ENCODE results near the gene ZNF837.

Gene ZNF837

DNA sequence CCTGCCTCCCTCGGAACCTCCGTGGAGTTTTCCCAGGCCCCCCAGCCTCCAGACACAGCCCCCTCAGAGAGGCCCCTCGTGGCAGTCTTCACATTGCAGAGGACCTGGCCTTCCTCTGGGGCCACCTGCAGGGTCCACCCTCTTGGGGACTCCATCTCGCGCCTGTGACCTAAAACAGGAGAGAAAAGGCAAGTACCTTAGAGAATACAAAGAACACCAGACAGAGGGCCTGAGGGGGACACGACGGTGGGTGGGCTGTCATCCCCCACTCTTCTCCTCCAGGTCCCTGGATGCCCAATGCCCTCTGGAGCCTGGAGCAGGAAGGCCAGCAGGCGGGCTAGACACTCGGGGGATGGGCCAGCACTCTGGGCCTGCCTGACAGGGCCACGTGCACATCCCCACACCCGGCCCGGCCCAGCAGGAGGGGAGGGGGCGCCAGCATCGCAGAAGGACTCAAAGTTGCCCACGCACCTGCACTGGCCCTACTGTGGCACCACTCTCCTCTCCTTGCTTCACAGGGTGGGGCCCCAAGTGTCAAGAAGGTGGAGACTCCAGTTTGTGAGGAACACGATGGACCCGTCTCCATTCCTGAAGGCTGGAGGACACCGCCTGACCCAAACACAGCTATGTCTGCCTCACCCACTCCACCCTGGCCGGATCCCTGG lies 23.2 kb downstream of the ZNF837 start:
- no peak overlapping the region for H3K4me3 ChIP-seq (ENCODE audit: control insufficient read depth, low read depth, low read length)
- DNase-seq (ENCODE audit: low read depth): no peak
- TF ChIP-seq, protein P1, sequence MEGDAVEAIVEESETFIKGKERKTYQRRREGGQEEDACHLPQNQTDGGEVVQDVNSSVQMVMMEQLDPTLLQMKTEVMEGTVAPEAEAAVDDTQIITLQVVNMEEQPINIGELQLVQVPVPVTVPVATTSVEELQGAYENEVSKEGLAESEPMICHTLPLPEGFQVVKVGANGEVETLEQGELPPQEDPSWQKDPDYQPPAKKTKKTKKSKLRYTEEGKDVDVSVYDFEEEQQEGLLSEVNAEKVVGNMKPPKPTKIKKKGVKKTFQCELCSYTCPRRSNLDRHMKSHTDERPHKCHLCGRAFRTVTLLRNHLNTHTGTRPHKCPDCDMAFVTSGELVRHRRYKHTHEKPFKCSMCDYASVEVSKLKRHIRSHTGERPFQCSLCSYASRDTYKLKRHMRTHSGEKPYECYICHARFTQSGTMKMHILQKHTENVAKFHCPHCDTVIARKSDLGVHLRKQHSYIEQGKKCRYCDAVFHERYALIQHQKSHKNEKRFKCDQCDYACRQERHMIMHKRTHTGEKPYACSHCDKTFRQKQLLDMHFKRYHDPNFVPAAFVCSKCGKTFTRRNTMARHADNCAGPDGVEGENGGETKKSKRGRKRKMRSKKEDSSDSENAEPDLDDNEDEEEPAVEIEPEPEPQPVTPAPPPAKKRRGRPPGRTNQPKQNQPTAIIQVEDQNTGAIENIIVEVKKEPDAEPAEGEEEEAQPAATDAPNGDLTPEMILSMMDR (conservative IDR thresholded peaks at IDR 0.05; ENCODE audit: control insufficient read depth, insufficient read depth, low read depth, low read length): no peak

DNA sequence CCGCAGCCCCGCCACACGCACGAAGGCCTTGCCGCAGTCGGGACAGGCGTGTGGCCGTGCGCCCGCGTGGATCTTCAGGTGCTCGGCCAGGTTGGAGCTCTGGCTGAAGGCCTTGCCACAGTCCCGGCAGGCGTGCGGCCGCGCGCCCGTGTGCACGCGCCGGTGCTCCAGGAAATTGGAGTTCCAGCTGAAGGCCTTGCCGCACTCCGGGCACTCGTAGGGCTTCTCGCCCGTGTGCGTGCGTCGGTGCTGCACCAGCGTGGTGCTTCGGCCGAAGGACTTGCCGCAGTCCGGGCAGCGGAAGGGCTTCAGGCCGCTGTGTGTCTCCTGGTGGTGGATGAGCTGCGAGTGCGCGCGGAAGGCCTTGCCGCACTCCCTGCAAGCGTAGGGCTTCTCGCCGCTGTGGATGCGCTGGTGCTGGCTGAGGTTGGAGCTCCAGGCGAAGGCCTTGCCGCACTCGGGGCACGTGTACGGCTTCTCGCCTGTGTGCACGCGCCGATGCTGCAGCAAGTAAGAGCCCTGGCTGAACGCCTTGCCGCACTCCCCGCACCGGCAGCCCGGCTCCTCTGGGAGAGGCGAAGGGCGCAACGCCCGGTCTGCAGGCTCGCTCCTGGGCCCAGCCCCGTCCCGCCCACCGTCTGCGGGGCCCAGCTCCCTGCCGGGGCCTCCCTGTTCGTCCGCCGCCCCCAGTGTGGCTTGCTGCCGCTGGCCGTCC lies 23.9 kb downstream of the ZNF837 start:
- TF ChIP-seq, protein P1 (conservative IDR thresholded peaks at IDR 0.05; ENCODE audit: control insufficient read depth, insufficient read depth, low read depth, low read length): no peak
- H3K4me3 ChIP-seq (ENCODE audit: control insufficient read depth, low read depth, low read length): no peak overlapping the region
- peak; percentile 26 for DNase-seq (ENCODE audit: low read depth)

- TF ChIP-seq, protein P1 (conservative IDR thresholded peaks at IDR 0.05; ENCODE audit: control insufficient read depth, insufficient read depth, low read depth, low read length): no peak
- DNase-seq (ENCODE audit: low read depth): peak; percentile 35
- H3K4me3 ChIP-seq (ENCODE audit: control insufficient read depth, low read depth, low read length): no peak overlapping the region
Measured at GRCh38 chr19:58355908-58356765, 24.7 kb downstream of the ZNF837 start.

DNA sequence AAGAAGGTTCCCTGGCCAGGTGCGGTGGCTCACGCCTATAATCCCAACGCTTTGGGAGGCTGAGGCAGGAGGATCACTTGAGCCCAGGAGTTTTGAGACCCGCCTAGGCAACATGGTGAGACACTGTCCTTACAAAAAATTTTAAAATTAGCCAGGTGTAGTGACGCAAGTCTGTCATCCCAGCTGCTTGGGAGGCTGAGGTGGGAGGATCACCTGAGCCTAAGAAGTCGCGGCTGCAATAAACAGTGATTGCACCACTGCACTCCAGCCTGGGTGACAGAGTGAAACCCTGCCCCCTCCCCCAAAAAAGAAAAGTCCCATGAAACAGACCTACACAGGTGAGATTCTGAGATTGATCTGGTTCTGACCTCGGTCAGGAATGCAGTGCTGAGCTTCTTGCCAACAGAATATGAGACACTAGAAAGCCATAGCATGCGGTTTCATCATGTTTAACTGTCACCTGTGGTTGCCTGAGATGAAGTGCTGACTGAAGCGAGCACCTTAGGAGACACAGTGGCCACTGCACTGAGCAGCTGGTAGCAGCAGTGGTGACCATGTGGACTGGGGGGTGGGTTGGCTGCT lies 25.5 kb downstream of the ZNF837 start:
- TF ChIP-seq, protein P1 (conservative IDR thresholded peaks at IDR 0.05; ENCODE audit: control insufficient read depth, insufficient read depth, low read depth, low read length): no peak
- H3K4me3 ChIP-seq (ENCODE audit: control insufficient read depth, low read depth, low read length): no peak overlapping the region

GRCh38 chr19:58354478-58355030 lies 26.3 kb downstream of the ZNF837 start:
- no peak for DNase-seq (ENCODE audit: low read depth)
- TF ChIP-seq, protein P1 (conservative IDR thresholded peaks at IDR 0.05; ENCODE audit: control insufficient read depth, insufficient read depth, low read depth, low read length): no peak
- no peak overlapping the region for H3K4me3 ChIP-seq (ENCODE audit: control insufficient read depth, low read depth, low read length)

More for the DNA sequence above, 25.5 kb downstream of the ZNF837 start:
- DNase-seq (ENCODE audit: low read depth): no peak
